Measurements from ENCODE around the gene TSHZ2. TPM values are rescaled to one million over a fixed set of nuclear protein-coding genes. Genes with fewer than 3 reads are reported as not detected.

TSHZ2 gene
- total RNA-seq, 4 donors from 2014 or later = 1.0 to 3.5 (median 2.8) TPM

GRCh38 chr20:52992632-52993031, 20.5 kb downstream of the TSHZ2 start:
- Histone ChIP-seq H3K4me1 (peaks cover 0 to 9% of the 10 kb centered on the region in 2 donors), H3K4me3 (no peak overlapping the region), H3K36me3 (no peaks in the 10 kb centered on the region), H3K9me3 (no peaks in the 10 kb centered on the region), H3K27me3 (no peaks in the 10 kb centered on the region), H3K27ac (peak overlapping the region in 3 of 4 donors; percentile 23 to 55 (median 33))
- DNase-seq = no peak
- no peak for ATAC-seq
- no peak for TF ChIP-seq POLR2A (IDR thresholded peaks at IDR 0.05)
- TF ChIP-seq CTCF (IDR thresholded peaks at IDR 0.05 in 4 of 5, conservative IDR thresholded peaks at IDR 0.05 in 1 of 5) = no peak
- in situ Hi-C loops (cut with MboI; ENCODE audit: low sequenced_read_pairs in 4 of 4) (no loop called here), intact Hi-C loops (cut with DNase I; ENCODE audit: low total_unique reads) (no loop called here)

GRCh38 chr20:52993076-52993475, 20.9 kb downstream of the TSHZ2 start:
- Histone ChIP-seq H3K36me3 (no peaks in the 10 kb centered on the region), H3K9me3 (no peaks in the 10 kb centered on the region), H3K27ac (peak overlapping the region in 3 of 4 donors; percentile 23 to 55 (median 33)), H3K4me1 (peaks cover 0 to 9% of the 10 kb centered on the region in 2 donors), H3K4me3 (no peak overlapping the region), H3K27me3 (no peaks in the 10 kb centered on the region)
- DNase-seq = no peak
- in situ Hi-C loops (cut with MboI; ENCODE audit: low sequenced_read_pairs in 4 of 4) (no loop called here), intact Hi-C loops (cut with DNase I; ENCODE audit: low total_unique reads) (no loop called here)
- TF ChIP-seq CTCF (IDR thresholded peaks at IDR 0.05 in 4 of 5, conservative IDR thresholded peaks at IDR 0.05 in 1 of 5) = no peak
- no peak for TF ChIP-seq POLR2A (IDR thresholded peaks at IDR 0.05)
- no peak for ATAC-seq

- DNase-seq (no peak), ATAC-seq (no peak)
- intact Hi-C loops (cut with DNase I; ENCODE audit: low total_unique reads) = no loop called here
- Histone ChIP-seq H3K27me3 (no peaks in the 10 kb centered on the region), H3K4me1 (peaks cover 0 to 9% of the 10 kb centered on the region in 2 donors), H3K4me3 (no peak overlapping the region), H3K36me3 (no peaks in the 10 kb centered on the region), H3K27ac (no peak overlapping the region), H3K9me3 (no peaks in the 10 kb centered on the region)
- in situ Hi-C loops (cut with MboI; ENCODE audit: low sequenced_read_pairs in 4 of 4) = no loop called here
- TF ChIP-seq CTCF (IDR thresholded peaks at IDR 0.05 in 4 of 5, conservative IDR thresholded peaks at IDR 0.05 in 1 of 5) = no peak
- no peak for TF ChIP-seq POLR2A (IDR thresholded peaks at IDR 0.05)
These were observed 22.2 kb downstream of the TSHZ2 start for GRCh38 chr20:52994184-52994970.

- intact Hi-C loops (cut with DNase I; ENCODE audit: low total_unique reads) (no loop called here), in situ Hi-C loops (cut with MboI; ENCODE audit: low sequenced_read_pairs in 4 of 4) (no loop called here)
- peaks cover 0 to 9% of the 10 kb centered on the region in 2 donors for H3K4me1 ChIP-seq
- no peaks in the 10 kb centered on the region for H3K9me3 ChIP-seq
- H3K36me3 ChIP-seq = no peaks in the 10 kb centered on the region
- H3K27ac ChIP-seq = no peak overlapping the region
- H3K4me3 ChIP-seq = no peak overlapping the region
- DNase-seq (no peak), ATAC-seq (no peak)
- no peaks in the 10 kb centered on the region for H3K27me3 ChIP-seq
- no peak for TF ChIP-seq POLR2A (IDR thresholded peaks at IDR 0.05)
- TF ChIP-seq CTCF (IDR thresholded peaks at IDR 0.05 in 4 of 5, conservative IDR thresholded peaks at IDR 0.05 in 1 of 5) = no peak
These were observed 24.0 kb downstream of the TSHZ2 start for GRCh38 chr20:52996130-52996529.
